HepG2 (cell line): ENCODE measurements around the gene AGMO. TPM values are rescaled to one million over a fixed set of nuclear protein-coding genes. Genes with fewer than 3 reads are reported as not detected.

ENCODE experiments used
- ATAC-seq: fragments of 200-7000 bp; cut with Tn5 transposase; 3 replicates; pipeline ENCODE4 v1.9.1; 2020; ENCODE audit warnings: mild to moderate bottlenecking, moderate library complexity
- BruUV-seq: library from RNA; stranded (reverse); fragments of 400-500 nt; replicated peaks from 2 replicates; lab custom pipeline; 2021; lab: Mats Ljungman, UMichigan
- CTCF ChIA-PET: fragments of 300-600 bp; formaldehyde crosslinking; extraction: SDS; loops from one replicate; lab custom pipeline; 2021; ENCODE audit warnings: low total read pairs, inconsistent platforms, low intra/inter-chr PET ratio; lab: Yijun Ruan, JAX
- POLR2A ChIA-PET: fragments of 350-600 bp; sonication (Branson Sonifier 250); formaldehyde crosslinking; loops from one replicate; lab custom pipeline; 2020; ENCODE audit warnings: antibody characterized with exemption, inconsistent platforms; lab: Yijun Ruan, JAX
- DNase-seq: peaks from one replicate; pipeline ENCODE4 v3.0.0-alpha.2; 2015; ENCODE audit warnings: low spot score
- FAIRE-seq: peaks from 3 replicates; lab custom pipeline; 2011; peaks lifted over from hg19 to GRCh38; lab: Jason Lieb, UNC
- H2AFZ ChIP-seq: one replicate; pipeline ENCODE4 v1.6.1; 2011; ENCODE audit warnings: low read length, inconsistent platforms
- H3K27ac ChIP-seq: fragments of 300-600 bp; 3 replicates; pipeline ENCODE4 v1.8.0; 2011; ENCODE audit warnings: mixed run types, mild to moderate bottlenecking, mixed read lengths, low read length, inconsistent platforms; ENCODE audit not compliant: insufficient read depth; ENCODE audit errors: extremely low read length
- H3K27me3 ChIP-seq, 2 experiments: fragments of 200-600 bp in 1 of 2; 2 replicates in 1 of 2; 3 replicates in 1 of 2; pipeline versions ENCODE4 v1.6.0 to v1.8.0; 2011; ENCODE audit warnings: low read length in 2 of 2, mild to moderate bottlenecking in 2 of 2, moderate library complexity in 2 of 2, inconsistent platforms in 1 of 2; ENCODE audit not compliant: insufficient read depth in 2 of 2, control insufficient read depth in 1 of 2
- H3K36me3 ChIP-seq, 2 experiments: fragments of 200-600 bp in 1 of 2; replicated peaks in 1 of 2; 2 replicates in 1 of 2; 3 replicates in 1 of 2; pipeline versions ENCODE4 v1.5.1 to v1.8.0; 2011; ENCODE audit warnings: low read length in 2 of 2, inconsistent platforms in 1 of 2; ENCODE audit not compliant: insufficient read depth in 2 of 2, control insufficient read depth in 1 of 2
- H3K4me1 ChIP-seq: 2 replicates; pipeline ENCODE4 v1.5.1; 2012; ENCODE audit warnings: low read length, inconsistent platforms; ENCODE audit not compliant: insufficient read depth
- H3K4me2 ChIP-seq: 2 replicates; pipeline ENCODE4 v1.6.0; 2011; ENCODE audit warnings: low read depth, low read length, inconsistent platforms
- H3K4me3 ChIP-seq, 3 experiments: fragments of 200-600 bp in 1 of 3; sonication (generic), shearing (Covaris generic) in 1 of 3; replicated peaks in 1 of 3; 2 replicates each; pipeline ENCODE4 v1.5.1; 2011 to 2016; ENCODE audit warnings: low read length in 3 of 3, inconsistent platforms in 2 of 3, low read depth in 2 of 3, mild to moderate bottlenecking in 2 of 3, control low read depth in 1 of 3, mixed read lengths in 1 of 3; ENCODE audit not compliant: insufficient read depth in 1 of 3
- H3K79me2 ChIP-seq: one replicate; pipeline ENCODE4 v1.6.1; 2011; ENCODE audit warnings: low read length, inconsistent platforms; ENCODE audit not compliant: insufficient read depth
- H3K9ac ChIP-seq: 2 replicates; pipeline ENCODE4 v1.6.0; 2011; ENCODE audit warnings: mild to moderate bottlenecking, low read depth, low read length, inconsistent platforms; ENCODE audit not compliant: insufficient read depth
- H3K9me3 ChIP-seq: 2 replicates; pipeline ENCODE4 v1.5.1; 2012; ENCODE audit warnings: mild to moderate bottlenecking, low read length
- H4K20me1 ChIP-seq: 2 replicates; pipeline ENCODE4 v1.6.0; 2011; ENCODE audit warnings: inconsistent platforms, mild to moderate bottlenecking, low read length, moderate library complexity; ENCODE audit not compliant: insufficient read depth
- AKAP8 ChIP-seq: sonication (generic); formaldehyde crosslinking; IDR thresholded peaks from 2 replicates; pipeline ENCODE4 v1.5.1; 2020; ENCODE audit warnings: mild to moderate bottlenecking, missing genetic modification reagents
- BHLHE40 ChIP-seq: IDR thresholded peaks from 2 replicates; pipeline ENCODE4 v1.6.1; 2011; ENCODE audit warnings: low read length, improper control_type of control experiment
- MXI1 ChIP-seq: IDR thresholded peaks from 3 replicates; pipeline ENCODE4 v1.6.1; 2012; ENCODE audit warnings: low read depth, low read length, inconsistent platforms, borderline replicate concordance
- TRIM24 ChIP-seq: sonication (generic); formaldehyde crosslinking; IDR thresholded peaks from 2 replicates; pipeline ENCODE4 v1.8.0; 2022; ENCODE audit warnings: mild to moderate bottlenecking, missing genetic modification reagents
- ZFAT ChIP-seq: sonication (generic); formaldehyde crosslinking; conservative IDR thresholded peaks from 2 replicates; pipeline ENCODE4 v1.8.1; 2023; ENCODE audit warnings: missing genetic modification reagents, inconsistent platforms
- WGBS: methylation state at CpG from one replicate; pipeline ENCODE4 v1.1.6; 2017; ENCODE audit warnings: low lambda C conversion rate; 5-methylcytosine and 5-hydroxymethylcytosine counted together
- in situ Hi-C: cut with HindIII; loops from 2 replicates; pipeline ENCODE4 v1.10.0; 2017; ENCODE audit warnings: low pct_unique_long_range_greater_than_20kb; ENCODE audit not compliant: extremely low pct_ligation_motif_present
- intact Hi-C: fragments of 100-400 bp; cut with micrococcal nuclease; formaldehyde crosslinking; loops from one replicate; pipeline ENCODE4 v1.10.0; 2022; ENCODE audit not compliant: unreplicated experiment
- polyA plus RNA-seq, 8 experiments: library from polyadenylated mRNA; depleted of rRNA in 3 of 8; stranded (reverse) in 7 of 8; unstranded in 1 of 8; fragments of >200 nt; fragmentation: Illumina TruSeq in 4 of 8; extraction: Trizol in 4 of 8; gene quantifications; 2 replicates each; pipeline versions ENCODE4 v1.2.1 to v1.2.3, GENCODE V29; 2011 to 2016; ENCODE audit warnings: low read depth in 4 of 8, missing spikeins in 1 of 8, mixed read lengths in 1 of 8; ENCODE audit not compliant: insufficient read depth in 1 of 8
- total RNA-seq, 5 experiments: library from RNA; depleted of rRNA; stranded (reverse); fragments of >200 nt; fragmentation: Illumina TruSeq; extraction: Trizol; gene quantifications; 2 replicates each; pipeline ENCODE4 v1.2.3, GENCODE V29; 2016; ENCODE audit warnings: low read depth in 1 of 5
- TF ChIP-seq, protein P1 (sequence below): conservative IDR thresholded peaks from 2 replicates; pipeline ENCODE4 v1.6.1; 2018; ENCODE audit warnings: missing genetic modification reagents
- TF ChIP-seq, protein P2 (sequence below): sonication (generic); formaldehyde crosslinking; conservative IDR thresholded peaks from 2 replicates; pipeline ENCODE4 v1.8.0; 2022; ENCODE audit warnings: missing genetic modification reagents

AGMO gene
- total and polyA plus RNA-seq, 2 of the 13 experiments (the other 11 are each of a cell fraction or from before 2014, with no cell fraction given) = 0.22 to 0.50 TPM

DNA sequence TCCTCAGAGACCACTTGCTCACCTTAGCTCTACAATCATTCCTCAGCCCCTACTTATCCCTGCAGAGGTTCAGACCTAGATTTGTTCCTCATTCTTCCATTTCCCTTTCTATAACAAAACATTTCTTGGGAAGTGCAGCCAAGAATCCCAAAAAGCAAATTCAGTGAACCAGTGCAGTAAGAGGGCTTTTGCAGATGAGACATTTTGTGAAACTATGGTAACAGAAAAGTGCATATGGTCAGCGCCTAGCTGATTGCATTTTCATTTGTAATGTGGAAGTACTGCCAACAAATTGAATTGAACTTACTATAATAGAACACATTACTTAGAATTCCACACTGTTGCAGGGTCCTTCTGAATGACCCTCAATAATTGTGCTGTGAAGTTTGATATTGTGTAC is 18.6 kb downstream of the AGMO start:
- Histone ChIP-seq H3K27ac (no peak overlapping the region), H3K9me3 (peaks cover 50% of the 10 kb centered on the region), H3K4me1 (no peaks in the 10 kb centered on the region), H3K36me3 (no peaks in the 10 kb centered on the region), H3K4me2 (no peak overlapping the region), H3K4me3 (no peak overlapping the region), H3K79me2 (no peaks in the 10 kb centered on the region), H2AFZ (no peak overlapping the region), H3K27me3 (no peaks in the 10 kb centered on the region), H3K9ac (no peak overlapping the region), H4K20me1 (no peaks in the 10 kb centered on the region)
- no TSS peak for BruUV-seq
- ATAC-seq = no peak
- intact Hi-C loops (no loop called here), in situ Hi-C loops (no loop called here)
- ChIA-PET POLR2A (no interaction called here), CTCF (no interaction called here)
- TF ChIP-seq AKAP8 (CRISPR knock-in tag) (no peak), ZFAT (CRISPR knock-in tag) (no peak), MXI1 (no peak), TRIM24 (CRISPR knock-in tag) (no peak), BHLHE40 (no peak)
- TF ChIP-seq, protein P1, sequence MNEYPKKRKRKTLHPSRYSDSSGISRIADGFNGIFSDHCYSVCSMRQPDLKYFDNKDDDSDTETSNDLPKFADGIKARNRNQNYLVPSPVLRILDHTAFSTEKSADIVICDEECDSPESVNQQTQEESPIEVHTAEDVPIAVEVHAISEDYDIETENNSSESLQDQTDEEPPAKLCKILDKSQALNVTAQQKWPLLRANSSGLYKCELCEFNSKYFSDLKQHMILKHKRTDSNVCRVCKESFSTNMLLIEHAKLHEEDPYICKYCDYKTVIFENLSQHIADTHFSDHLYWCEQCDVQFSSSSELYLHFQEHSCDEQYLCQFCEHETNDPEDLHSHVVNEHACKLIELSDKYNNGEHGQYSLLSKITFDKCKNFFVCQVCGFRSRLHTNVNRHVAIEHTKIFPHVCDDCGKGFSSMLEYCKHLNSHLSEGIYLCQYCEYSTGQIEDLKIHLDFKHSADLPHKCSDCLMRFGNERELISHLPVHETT = no peak
- TF ChIP-seq, protein P2, sequence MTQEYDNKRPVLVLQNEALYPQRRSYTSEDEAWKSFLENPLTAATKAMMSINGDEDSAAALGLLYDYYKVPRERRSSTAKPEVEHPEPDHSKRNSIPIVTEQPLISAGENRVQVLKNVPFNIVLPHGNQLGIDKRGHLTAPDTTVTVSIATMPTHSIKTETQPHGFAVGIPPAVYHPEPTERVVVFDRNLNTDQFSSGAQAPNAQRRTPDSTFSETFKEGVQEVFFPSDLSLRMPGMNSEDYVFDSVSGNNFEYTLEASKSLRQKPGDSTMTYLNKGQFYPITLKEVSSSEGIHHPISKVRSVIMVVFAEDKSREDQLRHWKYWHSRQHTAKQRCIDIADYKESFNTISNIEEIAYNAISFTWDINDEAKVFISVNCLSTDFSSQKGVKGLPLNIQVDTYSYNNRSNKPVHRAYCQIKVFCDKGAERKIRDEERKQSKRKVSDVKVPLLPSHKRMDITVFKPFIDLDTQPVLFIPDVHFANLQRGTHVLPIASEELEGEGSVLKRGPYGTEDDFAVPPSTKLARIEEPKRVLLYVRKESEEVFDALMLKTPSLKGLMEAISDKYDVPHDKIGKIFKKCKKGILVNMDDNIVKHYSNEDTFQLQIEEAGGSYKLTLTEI = no peak
- 76% methylated on average over 1 of the region's 1 CpG for WGBS
- no peak for FAIRE-seq
- no peak for DNase-seq
